Activated naive CD4-positive, alpha-beta T cell treated with anti-CD3 and anti-CD28 coated beads, Interleukin-2, amount 50 U/mL, for 24 hours (primary cell): Measurements from ENCODE around the gene GALNT6.

Experiments
- H3K27ac Mint-ChIP-seq: one replicate; pipeline ENCODE4 v1.8.0; 2021; ENCODE audit warnings: mild to moderate bottlenecking, mixed read lengths
- H3K27me3 Mint-ChIP-seq: one replicate; pipeline ENCODE4 v1.8.0; 2021; ENCODE audit warnings: mixed read lengths
- H3K36me3 Mint-ChIP-seq: one replicate; pipeline ENCODE4 v1.8.0; 2021; ENCODE audit warnings: mixed read lengths
- H3K4me1 Mint-ChIP-seq: one replicate; pipeline ENCODE4 v1.8.0; 2021; ENCODE audit warnings: mixed read lengths
- H3K4me3 Mint-ChIP-seq: one replicate; pipeline ENCODE4 v1.8.0; 2021; ENCODE audit warnings: mild to moderate bottlenecking, mixed read lengths
- H3K9me3 Mint-ChIP-seq: one replicate; pipeline ENCODE4 v1.8.0; 2021; ENCODE audit warnings: mixed read lengths

Gene GALNT6

DNA sequence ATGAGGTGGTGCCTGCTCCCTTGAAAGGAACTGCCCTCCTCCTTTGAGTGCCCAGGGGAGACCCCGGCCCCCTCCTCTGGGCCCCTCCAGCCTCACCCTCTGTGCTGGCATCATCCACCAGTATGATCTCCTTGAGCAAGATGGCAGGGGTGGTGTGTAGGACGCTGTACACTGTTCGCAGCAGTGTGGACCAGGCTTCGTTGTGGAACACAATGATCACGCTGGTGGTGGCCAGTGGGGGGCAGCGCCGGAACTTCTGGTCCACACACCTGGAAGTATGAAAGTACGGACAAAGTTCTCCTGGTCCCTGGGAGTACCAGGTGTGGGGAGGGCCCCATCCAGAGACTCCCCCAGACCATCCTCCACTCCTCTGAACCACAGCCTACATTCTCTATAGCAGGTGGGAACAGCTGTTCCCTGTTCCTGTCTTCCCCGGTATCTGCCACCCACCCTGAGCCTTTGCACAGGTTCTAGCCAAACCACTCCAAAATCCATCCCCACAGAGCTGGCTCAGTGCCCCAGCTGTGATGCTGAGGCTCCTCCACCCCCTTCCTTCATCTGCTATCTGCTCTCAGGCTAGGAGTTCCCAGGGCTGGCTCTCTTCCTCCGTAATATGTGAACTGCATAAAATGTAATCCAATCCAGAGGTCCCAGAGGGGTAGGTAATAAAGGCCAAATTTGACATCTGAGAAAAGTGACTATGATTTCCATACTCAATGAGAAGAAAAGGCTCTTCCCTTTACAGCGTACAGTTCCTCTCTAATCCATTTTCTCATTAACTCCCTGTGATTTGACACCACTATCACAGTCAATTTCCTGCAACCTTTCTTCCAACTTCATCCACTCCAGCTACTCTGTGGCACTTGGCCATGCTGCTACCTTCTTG, 13.9 kb downstream of the GALNT6 start:
- H3K27me3 Mint-ChIP-seq = no peaks in the 10 kb centered on the region
- no peak overlapping the region for H3K4me3 Mint-ChIP-seq
- peaks cover 29% of the 10 kb centered on the region for H3K36me3 Mint-ChIP-seq
- no peak overlapping the region for H3K27ac Mint-ChIP-seq
- peaks cover 23% of the 10 kb centered on the region for H3K4me1 Mint-ChIP-seq
- no peaks in the 10 kb centered on the region for H3K9me3 Mint-ChIP-seq

DNA sequence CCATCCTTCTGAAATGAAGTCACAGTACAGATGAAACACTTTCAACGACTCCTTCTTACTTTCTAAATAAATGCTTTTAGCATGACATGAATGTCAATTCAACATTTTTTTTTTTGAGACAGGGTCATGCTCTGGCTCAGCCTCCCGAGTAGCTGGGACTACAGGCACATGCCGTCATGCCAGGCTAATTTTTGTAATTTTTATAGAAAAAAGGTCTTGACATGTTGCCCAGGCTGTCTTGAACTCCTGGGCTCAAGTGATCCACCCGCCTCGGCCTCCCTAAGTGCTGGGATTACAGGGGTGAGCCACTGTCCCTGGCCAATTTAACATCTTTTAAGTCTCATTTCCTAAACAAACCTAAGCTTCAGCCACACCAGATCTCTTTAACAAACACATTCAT, 16.4 kb downstream of the GALNT6 start:
- H3K27me3 Mint-ChIP-seq = no peaks in the 10 kb centered on the region
- peaks cover 36% of the 10 kb centered on the region for H3K4me1 Mint-ChIP-seq
- H3K27ac Mint-ChIP-seq = peak overlapping the region; percentile 1
- no peaks in the 10 kb centered on the region for H3K9me3 Mint-ChIP-seq
- H3K36me3 Mint-ChIP-seq = peaks cover 25% of the 10 kb centered on the region
- no peak overlapping the region for H3K4me3 Mint-ChIP-seq

DNA sequence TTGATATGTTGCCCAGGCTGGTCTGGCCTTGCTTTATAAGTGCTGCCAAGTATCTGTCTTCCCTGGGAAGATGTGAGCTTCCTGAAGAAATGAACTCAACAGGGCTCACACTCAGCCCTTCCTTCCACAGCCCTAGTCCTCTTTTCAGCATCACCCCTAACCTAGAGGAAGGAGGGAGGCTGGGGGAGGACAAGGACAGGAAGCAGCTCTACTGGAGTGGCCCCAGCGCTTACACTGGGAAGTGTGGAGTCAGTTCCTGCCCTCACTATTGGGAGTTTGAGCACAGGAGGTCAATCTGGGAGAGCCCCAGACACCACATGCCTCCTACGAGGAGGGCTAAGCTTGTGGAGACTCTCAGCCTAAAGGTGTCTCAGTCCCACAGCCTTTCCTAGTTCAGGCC, 16.8 kb downstream of the GALNT6 start:
- no peaks in the 10 kb centered on the region for H3K27me3 Mint-ChIP-seq
- H3K4me3 Mint-ChIP-seq = no peak overlapping the region
- H3K36me3 Mint-ChIP-seq = peaks cover 25% of the 10 kb centered on the region
- peaks cover 41% of the 10 kb centered on the region for H3K4me1 Mint-ChIP-seq
- H3K9me3 Mint-ChIP-seq = no peaks in the 10 kb centered on the region
- no peak overlapping the region for H3K27ac Mint-ChIP-seq

DNA sequence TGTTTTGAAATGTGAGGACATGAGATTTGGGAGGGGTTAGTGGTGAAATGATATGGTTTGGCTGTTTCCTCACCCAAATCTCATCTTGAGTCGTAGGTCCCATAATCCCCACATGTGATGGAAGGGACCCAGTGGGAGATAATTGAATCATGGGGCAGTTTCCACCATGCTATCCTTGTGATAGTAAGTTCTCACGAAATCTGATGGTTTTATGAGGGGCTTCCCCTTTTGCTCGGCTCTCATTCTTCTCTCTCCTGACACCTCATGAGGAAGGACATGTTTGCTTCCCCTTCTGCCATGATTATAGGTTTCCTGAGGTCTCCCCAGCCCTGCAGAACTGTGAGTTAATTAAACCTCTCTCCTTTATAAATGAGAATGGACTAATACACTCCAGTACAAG, 18.0 kb downstream of the GALNT6 start:
- no peaks in the 10 kb centered on the region for H3K9me3 Mint-ChIP-seq
- H3K27me3 Mint-ChIP-seq = no peaks in the 10 kb centered on the region
- H3K36me3 Mint-ChIP-seq = peaks cover 21% of the 10 kb centered on the region
- H3K27ac Mint-ChIP-seq = no peak overlapping the region
- H3K4me3 Mint-ChIP-seq = no peak overlapping the region
- peaks cover 53% of the 10 kb centered on the region for H3K4me1 Mint-ChIP-seq

DNA sequence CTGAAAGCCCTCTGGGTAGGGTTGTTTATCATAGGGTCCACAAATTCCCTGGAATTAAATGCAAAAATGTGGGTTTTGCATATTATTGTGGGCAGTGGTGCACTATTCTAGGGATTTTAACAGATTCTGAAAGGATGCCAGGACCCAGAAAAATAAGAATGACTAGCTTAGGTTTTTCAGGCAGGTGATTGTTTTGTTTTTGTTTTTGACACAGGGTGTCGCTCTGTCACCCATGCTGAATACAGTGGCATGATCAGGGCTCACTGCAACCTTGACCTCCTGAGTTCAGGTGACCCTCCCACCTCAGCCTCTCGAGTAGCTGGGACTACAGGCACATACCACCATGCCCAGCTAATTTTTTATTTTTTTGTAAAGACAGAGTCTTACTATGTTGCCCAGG, 19.2 kb downstream of the GALNT6 start:
- peaks cover 13% of the 10 kb centered on the region for H3K36me3 Mint-ChIP-seq

DNA sequence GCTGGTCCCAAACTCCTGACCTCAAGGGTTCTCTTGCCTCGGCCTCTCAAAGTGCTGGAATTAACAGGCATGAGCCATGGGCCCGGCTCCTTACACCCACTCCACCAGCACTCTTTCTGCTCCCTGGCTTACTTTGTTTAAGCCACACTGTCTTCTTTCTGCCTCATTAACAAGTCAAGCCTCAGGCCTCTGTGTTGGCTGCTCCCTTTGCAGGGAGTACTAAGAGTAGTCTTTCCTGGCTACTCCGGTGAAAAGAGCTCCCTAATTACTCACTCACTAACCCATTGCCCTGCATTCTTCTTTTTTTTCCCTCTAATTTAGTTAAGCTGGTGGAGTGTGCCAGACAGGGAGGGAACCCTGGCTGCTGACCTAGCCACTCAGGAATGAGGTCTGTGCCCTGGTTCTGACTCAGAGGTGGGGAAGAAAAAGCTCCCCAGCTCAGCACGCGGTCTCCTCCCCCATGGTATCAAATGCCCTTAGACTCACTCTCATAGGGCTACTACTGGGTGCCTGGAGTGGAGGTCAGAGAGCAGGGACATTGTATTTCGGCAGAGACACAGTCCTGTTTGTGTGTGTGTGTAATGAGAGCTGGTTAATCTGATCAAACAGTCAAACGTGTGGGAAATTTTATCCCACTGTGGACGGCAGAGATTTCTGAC, 19.8 kb downstream of the GALNT6 start:
- Mint-ChIP-seq H3K9me3 (no peaks in the 10 kb centered on the region), H3K4me1 (peaks cover 62% of the 10 kb centered on the region), H3K4me3 (no peak overlapping the region), H3K27ac (peak overlapping the region; percentile 73), H3K27me3 (no peaks in the 10 kb centered on the region), H3K36me3 (peaks cover 13% of the 10 kb centered on the region)

More for the DNA sequence above, 19.2 kb downstream of the GALNT6 start:
- H3K4me3 Mint-ChIP-seq = no peak overlapping the region
- H3K27me3 Mint-ChIP-seq = no peaks in the 10 kb centered on the region
- H3K9me3 Mint-ChIP-seq = no peaks in the 10 kb centered on the region
- no peak overlapping the region for H3K27ac Mint-ChIP-seq
- H3K4me1 Mint-ChIP-seq = peaks cover 62% of the 10 kb centered on the region

DNA sequence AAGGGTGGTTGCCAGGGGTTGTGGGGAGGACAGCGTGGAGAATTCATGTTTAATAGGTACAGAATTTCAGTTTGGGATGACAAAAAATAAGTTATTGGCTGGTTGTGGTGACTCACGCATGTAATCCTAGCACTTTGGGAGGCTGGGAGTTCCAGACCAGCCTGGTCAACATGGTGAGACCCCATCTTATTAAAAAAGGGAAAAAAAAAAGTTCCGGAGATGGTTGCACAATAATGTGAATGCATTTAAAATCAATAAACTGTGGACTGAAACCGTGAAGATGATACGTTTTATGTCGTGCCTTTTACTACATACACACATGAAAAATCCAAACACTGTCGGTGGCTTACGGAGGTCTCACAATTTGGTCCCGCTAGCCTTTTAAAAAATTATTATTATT, 20.5 kb downstream of the GALNT6 start:
- Mint-ChIP-seq H3K27me3 (no peaks in the 10 kb centered on the region), H3K36me3 (peaks cover 13% of the 10 kb centered on the region), H3K4me3 (no peak overlapping the region), H3K27ac (peak overlapping the region; percentile 80), H3K4me1 (peaks cover 66% of the 10 kb centered on the region), H3K9me3 (no peaks in the 10 kb centered on the region)

DNA sequence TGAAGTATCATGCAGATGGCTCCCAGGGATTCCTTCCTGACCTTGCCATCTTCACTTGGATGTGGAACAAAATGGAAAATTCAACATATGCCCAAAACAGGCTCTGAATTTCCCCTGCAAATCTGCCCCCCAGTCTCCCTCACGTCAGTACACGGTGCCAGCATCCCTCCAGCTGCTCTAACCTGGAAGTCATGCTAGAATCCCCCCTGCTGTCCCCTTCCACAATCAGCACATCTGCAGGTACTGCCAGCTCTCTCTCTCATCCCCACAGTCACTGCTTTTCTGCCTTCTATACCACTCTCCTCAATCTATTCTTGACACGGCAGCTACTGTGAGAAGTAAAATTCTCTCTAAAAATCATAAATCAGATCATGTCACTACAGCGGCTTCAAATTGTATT, 21.6 kb downstream of the GALNT6 start:
- Mint-ChIP-seq H3K27ac (peak overlapping the region; percentile 76), H3K4me3 (peak overlapping the region; percentile 73), H3K9me3 (no peaks in the 10 kb centered on the region), H3K27me3 (no peaks in the 10 kb centered on the region), H3K4me1 (peaks cover 58% of the 10 kb centered on the region), H3K36me3 (peaks cover 7% of the 10 kb centered on the region)

DNA sequence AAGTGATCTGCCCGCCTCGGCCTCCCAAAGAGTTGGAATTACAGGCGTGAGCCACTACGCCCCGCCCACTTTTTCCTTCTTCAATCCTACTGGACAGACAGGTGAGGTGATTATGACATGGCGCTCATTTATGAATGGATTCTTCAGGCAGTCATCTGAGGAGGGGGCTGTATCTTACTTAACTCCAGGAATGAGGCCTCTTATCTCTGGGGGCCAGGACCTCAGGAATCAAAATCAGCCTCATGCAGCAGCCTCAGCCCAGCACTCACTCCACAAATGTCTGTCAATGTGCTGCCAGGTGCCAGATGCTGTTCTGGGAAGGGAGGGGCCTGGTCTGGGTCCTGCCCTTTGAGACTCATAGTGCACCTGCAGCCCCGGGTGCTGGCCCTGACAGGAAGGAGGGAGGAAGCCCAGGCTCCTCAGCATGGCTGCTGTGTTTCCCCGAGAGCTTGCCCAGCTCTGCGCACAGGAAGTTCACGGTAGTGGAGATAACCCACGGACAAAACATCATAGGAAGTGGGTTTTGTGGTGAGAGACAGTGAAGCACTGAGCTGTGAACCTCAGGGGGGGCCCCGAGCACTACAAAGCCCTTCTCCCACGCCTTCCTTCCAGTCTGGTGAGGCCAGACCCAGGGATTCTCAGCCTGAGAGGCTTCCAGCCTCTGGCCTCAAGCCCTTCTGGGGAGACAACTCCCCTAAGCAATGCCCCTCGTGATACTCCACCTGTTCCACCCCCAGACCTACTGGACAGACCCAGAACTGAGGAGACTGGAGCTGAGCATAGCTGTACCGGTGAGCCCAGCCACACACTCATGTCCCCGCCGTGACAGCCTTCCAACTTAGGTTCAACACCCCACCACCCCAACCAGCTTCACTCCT, 22.3 kb downstream of the GALNT6 start:
- peaks cover 57% of the 10 kb centered on the region for H3K4me1 Mint-ChIP-seq
- H3K27ac Mint-ChIP-seq = peak overlapping the region; percentile 91
- H3K9me3 Mint-ChIP-seq = no peaks in the 10 kb centered on the region
- peaks cover 7% of the 10 kb centered on the region for H3K36me3 Mint-ChIP-seq
- H3K27me3 Mint-ChIP-seq = no peaks in the 10 kb centered on the region
- peak overlapping the region; percentile 73 for H3K4me3 Mint-ChIP-seq

DNA sequence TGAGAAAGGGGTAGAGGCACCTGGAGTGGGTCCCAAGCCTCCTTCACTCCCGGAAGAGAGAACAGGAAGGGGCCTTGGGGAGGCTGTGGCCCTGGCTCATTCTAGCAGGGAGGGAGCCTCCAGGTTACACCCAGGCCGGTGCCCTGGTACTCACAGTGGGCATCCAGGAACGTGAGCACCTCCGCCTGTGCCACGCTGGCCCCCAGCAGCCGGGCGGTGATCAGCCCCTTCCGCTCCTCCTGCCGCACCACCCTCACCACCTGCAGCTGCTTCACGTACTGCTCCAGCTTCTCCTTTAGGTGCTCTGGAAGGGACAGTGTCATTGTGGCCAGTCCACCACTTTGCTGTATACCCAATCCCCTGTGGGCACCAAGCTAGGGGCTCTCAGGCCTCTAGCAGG, 25.9 kb downstream of the GALNT6 start:
- Mint-ChIP-seq H3K27ac (peak overlapping the region; percentile 59), H3K27me3 (no peaks in the 10 kb centered on the region), H3K4me3 (no peak overlapping the region), H3K9me3 (no peaks in the 10 kb centered on the region), H3K4me1 (peaks cover 34% of the 10 kb centered on the region), H3K36me3 (peaks cover 7% of the 10 kb centered on the region)

DNA sequence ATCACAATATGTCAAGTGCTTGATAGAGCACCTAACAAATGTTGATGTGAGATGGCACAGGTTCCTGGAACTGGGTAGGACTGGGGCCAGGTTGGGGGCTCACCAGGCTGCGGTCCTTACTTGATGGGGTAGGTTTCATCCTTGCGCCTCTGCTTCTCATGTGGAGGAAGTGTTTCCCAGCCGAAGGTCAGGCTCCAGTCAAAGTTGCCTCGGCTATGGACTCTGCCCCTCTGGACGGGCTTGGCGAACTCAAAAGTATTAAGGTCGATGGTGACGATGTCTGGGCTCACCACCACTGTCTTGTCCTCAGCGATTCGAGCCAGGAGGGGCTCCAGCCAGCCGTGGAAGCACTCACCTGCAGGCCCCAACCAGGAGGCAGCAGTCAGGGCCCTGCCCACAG, 27.2 kb downstream of the GALNT6 start:
- no peak overlapping the region for H3K27ac Mint-ChIP-seq
- peaks cover 12% of the 10 kb centered on the region for H3K36me3 Mint-ChIP-seq
- peaks cover 21% of the 10 kb centered on the region for H3K4me1 Mint-ChIP-seq
- no peak overlapping the region for H3K4me3 Mint-ChIP-seq
- no peaks in the 10 kb centered on the region for H3K9me3 Mint-ChIP-seq
- H3K27me3 Mint-ChIP-seq = no peaks in the 10 kb centered on the region

DNA sequence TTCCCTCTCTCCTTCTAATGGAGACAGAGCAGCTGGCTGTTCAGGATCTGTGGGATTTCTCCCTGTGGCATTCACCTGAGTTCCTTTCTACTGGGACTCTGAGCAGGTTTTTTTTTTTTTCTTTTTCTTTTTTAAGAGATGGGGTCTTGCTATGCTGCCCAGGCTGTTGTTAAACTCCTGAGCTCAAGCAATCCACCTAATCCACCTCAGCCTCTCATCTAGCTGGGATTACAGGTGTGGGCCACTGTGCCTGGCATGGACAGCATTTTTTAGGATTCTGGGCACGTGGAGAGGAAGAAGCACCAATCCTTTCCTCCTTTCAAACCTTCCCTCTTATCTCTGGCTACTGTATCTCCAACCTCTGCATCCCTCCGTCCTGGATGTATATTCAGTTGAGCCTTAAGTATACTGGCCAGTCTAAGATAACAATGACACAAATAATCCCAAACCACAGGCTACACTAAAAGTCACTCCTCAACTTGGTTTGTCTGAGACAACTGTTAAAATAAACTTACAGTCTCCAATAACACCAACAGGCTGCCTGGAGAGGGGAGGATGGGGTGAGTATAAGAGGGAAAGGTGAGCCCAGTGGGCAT, 28.4 kb downstream of the GALNT6 start:
- no peak overlapping the region for H3K4me3 Mint-ChIP-seq
- no peak overlapping the region for H3K27ac Mint-ChIP-seq
- H3K9me3 Mint-ChIP-seq = no peaks in the 10 kb centered on the region
- H3K4me1 Mint-ChIP-seq = peaks cover 10% of the 10 kb centered on the region
- peaks cover 14% of the 10 kb centered on the region for H3K36me3 Mint-ChIP-seq
- no peaks in the 10 kb centered on the region for H3K27me3 Mint-ChIP-seq

DNA sequence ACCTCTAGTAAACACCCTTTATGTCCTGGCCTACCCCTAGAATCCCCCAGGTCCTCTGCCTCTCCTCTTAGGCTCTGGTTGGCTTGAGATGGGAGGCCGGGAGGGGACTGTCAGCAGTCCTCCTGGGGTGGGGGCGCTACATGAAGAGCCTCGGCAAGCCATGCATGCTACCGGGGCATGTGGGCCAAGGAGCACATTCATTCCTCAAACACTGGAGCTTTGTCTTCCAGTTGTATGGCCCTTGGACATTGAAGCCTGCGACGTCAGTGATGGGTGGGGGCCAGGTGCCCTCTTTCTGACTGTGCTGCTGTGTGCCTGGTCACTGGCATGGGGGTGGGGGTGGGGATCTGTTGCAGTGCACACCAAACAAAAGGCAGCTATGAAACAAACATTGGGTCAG, 28.9 kb downstream of the GALNT6 start:
- H3K27ac Mint-ChIP-seq = no peak overlapping the region
- no peak overlapping the region for H3K4me3 Mint-ChIP-seq
- H3K27me3 Mint-ChIP-seq = no peaks in the 10 kb centered on the region
- H3K9me3 Mint-ChIP-seq = no peaks in the 10 kb centered on the region
- peaks cover 4% of the 10 kb centered on the region for H3K4me1 Mint-ChIP-seq
- peaks cover 14% of the 10 kb centered on the region for H3K36me3 Mint-ChIP-seq

DNA sequence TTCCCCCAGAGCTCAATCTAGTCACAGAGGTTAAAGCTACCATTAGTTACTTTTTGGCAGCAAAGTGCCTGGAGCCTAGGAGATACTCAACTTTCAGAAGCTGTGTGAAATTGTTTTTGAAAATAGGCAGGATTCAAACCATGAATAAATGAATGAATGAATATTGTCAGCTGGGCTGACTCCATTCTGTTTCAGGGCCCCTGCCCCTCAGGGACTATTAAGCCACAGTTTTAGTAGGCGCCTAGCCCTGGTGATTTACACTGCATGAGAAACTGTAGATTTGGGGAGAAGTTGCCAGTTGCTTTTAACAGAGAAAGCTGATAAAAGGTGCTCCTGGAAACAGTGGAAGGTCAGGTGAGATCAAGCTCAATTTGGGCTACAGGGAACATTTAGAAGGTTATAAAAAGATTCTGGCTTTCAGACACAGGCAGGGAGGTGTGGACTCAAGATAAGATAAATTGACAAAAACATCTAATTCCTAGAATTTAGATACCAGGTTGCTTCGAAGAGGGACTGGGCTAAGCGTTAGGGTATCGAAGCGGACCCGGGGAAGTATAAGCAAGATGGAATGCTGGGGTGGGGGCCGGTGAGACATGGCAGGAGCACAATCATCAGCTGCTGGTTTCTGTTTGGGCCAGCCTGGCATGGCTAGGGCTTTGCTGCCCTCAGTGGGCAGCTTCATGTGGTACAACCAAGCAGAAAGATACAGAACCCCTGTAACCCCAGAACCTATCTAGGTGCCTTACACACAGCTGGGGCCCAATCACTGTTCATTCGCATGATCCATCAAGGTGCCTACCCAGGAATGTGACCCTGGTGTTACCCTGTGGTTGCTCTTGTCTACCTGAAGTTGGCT, 29.8 kb downstream of the GALNT6 start:
- Mint-ChIP-seq H3K27me3 (no peaks in the 10 kb centered on the region), H3K9me3 (no peaks in the 10 kb centered on the region), H3K4me3 (no peak overlapping the region), H3K36me3 (peaks cover 16% of the 10 kb centered on the region), H3K27ac (peak overlapping the region; percentile 46), H3K4me1 (peaks cover 7% of the 10 kb centered on the region)
